SU-DHL-6 (cell line): ENCODE results near the gene AKAP6.

Source experiments
- EZH2phosphoT487 ChIP-seq: fragments of 200-600 bp; sonication (generic), shearing (Covaris generic); conservative IDR thresholded peaks from 2 replicates; pipeline ENCODE4 v1.6.1; 2018; ENCODE audit warnings: mild to moderate bottlenecking, antibody characterized with exemption, low read length, moderate library complexity, mixed read lengths
- TF ChIP-seq, protein P1 (sequence below): fragments of 200-600 bp; sonication (generic); IDR thresholded peaks from one replicate; pipeline ENCODE4 v1.5.1; 2017; ENCODE audit warnings: antibody characterized with exemption, mild to moderate bottlenecking, low read length, moderate library complexity; ENCODE audit not compliant: insufficient read depth, poor library complexity, severe bottlenecking

DNA sequence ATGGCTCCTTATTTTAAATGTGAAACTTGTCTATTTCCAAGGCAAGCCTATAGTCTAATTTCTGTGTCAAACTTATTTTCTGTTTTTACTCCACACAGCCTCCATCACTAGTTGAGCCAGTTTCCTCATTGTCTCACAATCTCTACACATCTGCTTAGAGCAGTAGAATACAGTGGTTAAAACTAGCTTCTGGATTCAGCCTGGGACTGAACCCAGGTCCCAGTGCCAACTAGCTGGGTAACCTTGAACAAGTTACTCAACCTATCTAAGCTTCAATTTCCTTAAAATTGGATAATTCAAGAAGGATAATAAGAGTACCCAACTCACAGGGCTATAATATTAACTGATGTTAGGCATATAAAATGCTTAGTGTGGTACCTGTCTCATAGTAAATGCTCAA lies 304.8 kb downstream of the AKAP6 start:
- TF ChIP-seq, protein P1, sequence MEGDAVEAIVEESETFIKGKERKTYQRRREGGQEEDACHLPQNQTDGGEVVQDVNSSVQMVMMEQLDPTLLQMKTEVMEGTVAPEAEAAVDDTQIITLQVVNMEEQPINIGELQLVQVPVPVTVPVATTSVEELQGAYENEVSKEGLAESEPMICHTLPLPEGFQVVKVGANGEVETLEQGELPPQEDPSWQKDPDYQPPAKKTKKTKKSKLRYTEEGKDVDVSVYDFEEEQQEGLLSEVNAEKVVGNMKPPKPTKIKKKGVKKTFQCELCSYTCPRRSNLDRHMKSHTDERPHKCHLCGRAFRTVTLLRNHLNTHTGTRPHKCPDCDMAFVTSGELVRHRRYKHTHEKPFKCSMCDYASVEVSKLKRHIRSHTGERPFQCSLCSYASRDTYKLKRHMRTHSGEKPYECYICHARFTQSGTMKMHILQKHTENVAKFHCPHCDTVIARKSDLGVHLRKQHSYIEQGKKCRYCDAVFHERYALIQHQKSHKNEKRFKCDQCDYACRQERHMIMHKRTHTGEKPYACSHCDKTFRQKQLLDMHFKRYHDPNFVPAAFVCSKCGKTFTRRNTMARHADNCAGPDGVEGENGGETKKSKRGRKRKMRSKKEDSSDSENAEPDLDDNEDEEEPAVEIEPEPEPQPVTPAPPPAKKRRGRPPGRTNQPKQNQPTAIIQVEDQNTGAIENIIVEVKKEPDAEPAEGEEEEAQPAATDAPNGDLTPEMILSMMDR: no peak
- no peak for TF ChIP-seq EZH2phosphoT487
